Stimulated activated CD4-positive, alpha-beta T cell treated with anti-CD3 and anti-CD28 coated beads, Interleukin-12 subunit alpha, Interleukin-12 subunit beta, amount 100 ng/mL, for 24 hours (primary cell): ENCODE results near the gene NOL6.
A peak's percentile ranks its signal among the peaks of the same experiment; 100 is the strongest.
"Not testable (repeated sequence)": the region's sequence is repeated elsewhere in the genome, so short reads cannot be mapped to it uniquely, and the experiment has no call there.

Experiments
- DNase-seq, 2 experiments: peaks; one replicate each; pipeline ENCODE4 v3.0.0-alpha.2; 2020; ENCODE audit warnings: low read depth in 2 of 2

NOL6 gene

GRCh38 chr9:33431420-33431819 lies 42.3 kb downstream of the NOL6 start:
- no peak for DNase-seq

- no peak for DNase-seq
Measured at GRCh38 chr9:33430942-33431341, 42.8 kb downstream of the NOL6 start.

- DNase-seq = no peak
Measured at GRCh38 chr9:33429256-33429985, 44.3 kb downstream of the NOL6 start.

- DNase-seq = no peak
Measured at GRCh38 chr9:33426843-33427293, 46.9 kb downstream of the NOL6 start.

GRCh38 chr9:33425128-33425533 lies 48.6 kb downstream of the NOL6 start:
- DNase-seq = no peak

GRCh38 chr9:33424492-33424891 lies 49.2 kb downstream of the NOL6 start:
- not testable (repeated sequence) for DNase-seq

- DNase-seq = not testable (repeated sequence)
Measured at GRCh38 chr9:33424043-33424442, 49.7 kb downstream of the NOL6 start.

GRCh38 chr9:33419708-33420303 lies 53.9 kb downstream of the NOL6 start:
- no peak for DNase-seq

- no peak for DNase-seq
Measured at GRCh38 chr9:33418090-33418489, 55.6 kb downstream of the NOL6 start.

- no peak for DNase-seq
Measured at GRCh38 chr9:33416996-33417395, 56.7 kb downstream of the NOL6 start.

GRCh38 chr9:33415501-33416038 lies 58.2 kb downstream of the NOL6 start:
- DNase-seq = peak; percentile 64 to 95

- DNase-seq = no peak
Measured at GRCh38 chr9:33414889-33415500, 58.7 kb downstream of the NOL6 start.

GRCh38 chr9:33414268-33414667 lies 59.5 kb downstream of the NOL6 start:
- DNase-seq = no peak
